Heart left ventricle (tissue), 13 donors: ENCODE data around the gene DOCK3.
"Not testable (repeated sequence)": the region's sequence is repeated elsewhere in the genome, so short reads cannot be mapped to it uniquely, and the experiment has no call there.

Source experiments
- CTCF ChIP-seq, 12 donors: fragments of 200-600 bp; sonication (generic) in 4 of 12; IDR thresholded peaks; one replicate each; pipeline versions ENCODE4 v1.5.0 to v1.8.0; 2018 to 2022; ENCODE audit warnings: antibody characterized with exemption in 12 of 12, mild to moderate bottlenecking in 5 of 12
- POLR2A ChIP-seq, 2 donors: fragments of 450-650 bp; IDR thresholded peaks; one replicate each; pipeline ENCODE4 v1.6.1; 2017; ENCODE audit warnings: antibody characterized with exemption in 2 of 2, mild to moderate bottlenecking in 2 of 2, moderate library complexity in 2 of 2
- donor health status: ischemic (EF 13 %, LVEDD 7.1; RV severe dilation, severe dysfunction).
- donor health status: DM: no; HTN: yes; CAD: no.
- donor health status: DM: no; HTN: no; CAD: no.
- donor health status: ischemic (EF 25% LVEDD 6.9; RV normal size, moderate dysfunction).
- donor health status: ischemic (EF 25% LVEDD 5.7; RV mildly dilated, moderate dysfunction).
- donor health status: ischemic (EF 35%, LVEDD 5.7; RV mildly dilated, moderate dysfunction).
- donor health status: nonischemic (EF 11% LVEDD 7.7; RV severe dilation, severe dysfunction).
- donor health status: DM: yes; HTN: yes; CAD: no.
- donor health status: PGD.
- donor health status: ischemic (EF 29% LVEDD 5.4; RV normal size, mild dysfunction).
- donor health status: nonischemic (EF 23%, LVEDD 6.1; RV moderate dilation, normal function).

- not testable (repeated sequence) for TF ChIP-seq CTCF, POLR2A (IDR thresholded peaks at IDR 0.05)
These were observed 208.0 kb downstream of the DOCK3 start for GRCh38 chr3:50882733-50883132.
